ENCODE measurements around the gene TTYH2.
"Not testable (repeated sequence)": the region's sequence is repeated elsewhere in the genome, so short reads cannot be mapped to it uniquely, and the experiment has no call there.

Gene TTYH2, protein sequence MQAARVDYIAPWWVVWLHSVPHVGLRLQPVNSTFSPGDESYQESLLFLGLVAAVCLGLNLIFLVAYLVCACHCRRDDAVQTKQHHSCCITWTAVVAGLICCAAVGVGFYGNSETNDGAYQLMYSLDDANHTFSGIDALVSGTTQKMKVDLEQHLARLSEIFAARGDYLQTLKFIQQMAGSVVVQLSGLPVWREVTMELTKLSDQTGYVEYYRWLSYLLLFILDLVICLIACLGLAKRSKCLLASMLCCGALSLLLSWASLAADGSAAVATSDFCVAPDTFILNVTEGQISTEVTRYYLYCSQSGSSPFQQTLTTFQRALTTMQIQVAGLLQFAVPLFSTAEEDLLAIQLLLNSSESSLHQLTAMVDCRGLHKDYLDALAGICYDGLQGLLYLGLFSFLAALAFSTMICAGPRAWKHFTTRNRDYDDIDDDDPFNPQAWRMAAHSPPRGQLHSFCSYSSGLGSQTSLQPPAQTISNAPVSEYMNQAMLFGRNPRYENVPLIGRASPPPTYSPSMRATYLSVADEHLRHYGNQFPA

DNA sequence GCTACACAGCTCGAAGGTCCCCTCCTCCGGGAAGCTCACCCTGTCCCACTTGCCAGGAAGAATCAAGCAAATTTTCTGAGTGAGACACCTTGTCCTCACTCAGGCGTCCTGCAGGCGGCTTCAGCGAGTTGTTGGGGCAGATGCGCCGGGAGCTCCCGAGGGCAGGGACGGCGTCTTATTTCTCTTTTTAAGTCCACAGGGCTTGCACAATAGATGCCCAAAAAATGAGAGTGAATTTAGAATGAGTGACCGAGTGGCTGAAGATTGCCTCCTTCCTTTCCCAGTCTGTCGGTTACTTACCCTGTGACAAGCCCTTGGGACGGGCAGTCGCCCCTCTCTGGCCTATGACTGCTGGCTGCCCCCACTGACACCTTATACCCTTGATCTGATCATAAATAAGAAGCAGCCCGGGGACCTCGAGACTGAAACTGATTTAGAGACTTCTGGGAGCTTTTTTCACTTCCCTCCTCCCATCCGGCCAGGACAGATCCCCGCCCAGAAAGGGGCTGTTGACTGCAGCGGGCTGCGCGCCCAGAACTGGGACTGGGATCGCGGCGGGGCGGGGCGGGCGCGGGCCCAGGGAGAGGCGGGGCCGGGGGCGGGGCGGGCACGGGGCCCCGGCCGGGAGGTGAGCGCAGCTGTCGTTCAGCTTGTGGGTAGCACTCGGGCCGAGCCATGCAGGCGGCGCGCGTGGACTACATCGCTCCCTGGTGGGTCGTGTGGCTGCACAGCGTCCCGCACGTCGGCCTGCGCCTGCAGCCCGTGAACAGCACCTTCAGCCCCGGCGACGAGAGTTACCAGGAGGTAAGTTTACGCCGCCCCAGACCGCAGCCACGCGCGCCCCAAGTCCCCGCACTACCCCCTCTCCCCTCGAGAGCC, at the start of gene TTYH2:
Gene TTYH2, plus strand, starts transcription at position 659 of the 879 bp plus-strand sequence. Its CDS starts 17 bp downstream, at position 676.
- DNase-seq (ENCODE audit: low spot score) = peak; percentile 71

DNA sequence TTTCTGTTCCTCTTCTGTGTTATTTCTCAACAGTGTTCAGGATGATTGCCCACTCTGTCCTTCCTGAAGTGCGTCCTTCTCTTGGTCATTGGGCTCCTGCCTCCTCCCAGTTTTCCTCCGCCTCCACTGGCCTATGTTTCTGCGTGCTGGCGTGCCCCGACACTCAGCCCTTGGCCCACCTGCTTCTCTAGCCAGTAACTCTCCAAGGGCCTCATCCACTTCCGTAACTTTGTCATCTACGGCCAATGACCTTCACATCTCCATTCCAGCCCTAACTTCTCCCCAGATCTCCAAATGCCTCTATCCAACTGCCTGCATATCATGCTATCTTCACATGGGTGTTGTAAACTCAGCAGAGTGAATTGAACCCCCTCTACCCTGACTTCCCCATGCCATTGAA, 49.5 kb upstream of the TTYH2 start:
- no peak for DNase-seq (ENCODE audit: low spot score)

DNA sequence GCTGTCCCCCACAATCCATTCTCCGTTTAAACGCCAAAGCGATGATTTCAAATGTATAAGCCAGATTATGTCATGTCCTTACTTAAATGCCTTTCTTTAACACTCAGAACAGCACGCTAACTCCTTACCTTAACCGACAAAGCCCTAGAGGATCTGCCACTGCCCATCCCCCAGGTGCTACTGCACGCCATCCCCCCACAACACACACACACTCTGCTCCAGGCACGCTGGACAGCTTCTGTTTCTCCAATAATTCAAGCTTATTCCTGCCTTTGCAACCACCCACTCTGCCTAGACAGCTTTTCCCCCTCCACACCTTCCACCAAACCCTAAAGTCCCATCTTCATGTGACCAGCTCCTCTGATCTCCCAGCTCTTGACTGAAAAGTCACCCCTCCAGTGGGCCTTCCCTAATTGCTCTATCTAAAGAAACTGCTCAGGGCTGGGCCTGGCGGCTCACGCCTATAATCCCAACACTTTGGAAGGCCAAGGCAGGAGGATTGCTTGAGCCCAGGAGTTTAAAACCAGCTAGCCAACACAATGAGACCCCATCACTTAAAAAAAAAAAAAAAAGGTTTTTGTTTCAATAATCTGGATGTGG, 48.8 kb upstream of the TTYH2 start:
- DNase-seq (ENCODE audit: low spot score) = no peak

DNA sequence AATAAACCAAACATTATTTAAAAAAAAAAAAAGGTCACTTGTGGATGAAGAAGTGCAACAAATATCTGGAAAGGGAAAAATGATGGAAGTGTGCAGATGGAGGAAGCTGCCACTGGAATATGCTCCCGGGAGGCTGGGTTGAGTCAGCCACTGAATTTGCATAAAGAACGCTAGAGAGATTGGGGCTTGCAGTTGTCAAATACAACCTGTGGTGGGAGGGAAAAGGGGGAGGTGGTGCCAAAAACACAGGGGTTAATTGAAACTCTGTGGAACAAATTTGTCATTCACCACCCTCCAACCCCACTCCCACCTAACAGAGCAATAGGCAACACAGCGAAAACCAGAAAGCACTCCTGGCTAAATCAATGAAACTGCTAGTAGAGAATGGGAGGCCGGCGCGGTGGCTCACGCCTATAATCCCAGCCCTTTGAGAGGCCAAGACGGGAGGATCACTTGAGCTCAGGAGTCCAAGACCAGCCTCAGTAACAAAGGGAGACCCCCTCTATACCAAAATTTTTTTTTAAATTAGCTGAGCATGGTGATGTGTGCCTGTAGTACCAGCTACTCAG, 47.5 kb upstream of the TTYH2 start:
- DNase-seq (ENCODE audit: low spot score) = no peak

DNA sequence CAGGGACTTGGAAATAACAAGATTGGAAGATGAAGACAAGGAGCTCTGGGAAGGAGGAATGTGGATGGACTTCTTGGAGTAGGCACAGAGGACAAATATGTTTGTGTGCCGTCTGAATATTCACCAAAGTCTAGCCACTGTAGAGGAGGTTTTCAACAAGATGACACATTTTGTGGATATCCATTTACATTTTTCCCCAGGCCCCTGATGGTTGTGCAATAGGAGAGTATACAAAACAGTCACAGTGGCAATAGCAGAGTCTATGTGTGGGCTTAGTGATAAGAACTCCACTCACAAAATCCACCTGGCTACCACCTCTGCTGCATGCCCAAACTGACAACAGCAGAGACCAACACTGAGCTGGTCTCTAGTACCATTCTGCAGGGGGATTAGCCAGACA, 42.4 kb upstream of the TTYH2 start:
- DNase-seq (ENCODE audit: low spot score) = no peak

DNA sequence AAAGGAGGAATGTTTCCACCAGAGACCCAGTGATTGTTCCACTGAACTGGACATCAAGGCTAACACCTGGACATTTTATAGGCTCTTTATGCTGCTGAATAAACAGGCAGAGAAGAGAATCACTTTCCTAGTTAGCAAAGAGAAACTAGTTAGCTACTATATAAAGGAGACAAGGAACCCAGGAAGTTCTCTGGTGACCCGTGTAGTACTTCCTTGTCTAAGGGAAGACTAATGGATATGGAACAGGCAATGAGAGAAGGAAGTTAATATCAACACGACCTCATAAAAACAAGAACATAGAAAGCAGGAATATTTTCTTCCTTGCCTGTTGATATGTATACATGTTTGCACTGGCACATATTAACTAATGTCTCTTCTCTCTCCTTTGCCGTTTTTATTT, 40.7 kb upstream of the TTYH2 start:
- DNase-seq (ENCODE audit: low spot score) = no peak

DNA sequence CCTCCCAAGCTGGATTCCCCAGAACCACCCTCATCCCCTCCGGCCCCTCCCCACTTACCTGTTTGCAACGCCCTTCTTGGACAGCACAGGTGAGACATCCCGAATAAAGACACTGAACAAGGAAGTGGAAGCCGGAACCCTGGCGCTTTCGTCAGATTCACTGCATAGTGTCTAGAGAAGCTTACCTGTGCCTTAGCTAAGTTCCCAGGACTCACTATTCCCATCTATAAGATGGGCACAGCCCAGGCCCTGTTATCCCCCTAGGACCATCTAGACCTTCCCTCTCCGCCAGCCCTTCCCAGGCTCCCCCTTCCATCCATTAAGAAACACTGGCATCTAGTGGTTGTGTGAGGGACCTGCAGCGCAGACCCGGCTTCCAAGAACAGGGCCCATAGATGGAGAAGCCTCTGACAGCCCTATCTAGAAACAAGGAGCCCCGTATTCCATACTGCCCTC, 36.8 kb upstream of the TTYH2 start:
- DNase-seq (ENCODE audit: low spot score) = peak; percentile 16

DNA sequence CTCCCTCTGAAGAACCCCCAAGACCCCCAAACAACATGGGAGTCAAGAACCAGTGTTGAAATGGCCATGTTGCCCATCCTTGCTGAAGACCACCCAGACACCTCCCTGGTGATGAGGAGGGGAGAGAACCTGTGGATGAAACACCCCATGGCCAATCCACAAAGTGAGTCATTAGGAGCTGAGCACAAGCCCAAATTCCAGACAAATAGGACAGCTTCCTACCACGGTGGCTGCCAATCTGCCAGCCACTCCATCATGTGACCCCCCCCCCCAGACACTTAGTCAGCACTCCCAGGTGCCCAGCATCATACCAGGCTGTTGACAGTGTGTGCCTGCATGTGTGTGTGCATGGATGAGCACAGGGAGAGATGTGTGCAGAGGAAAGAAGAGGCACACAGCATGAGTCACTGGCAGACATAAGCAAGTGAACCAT, 36.3 kb upstream of the TTYH2 start:
- no peak for DNase-seq (ENCODE audit: low spot score)

DNA sequence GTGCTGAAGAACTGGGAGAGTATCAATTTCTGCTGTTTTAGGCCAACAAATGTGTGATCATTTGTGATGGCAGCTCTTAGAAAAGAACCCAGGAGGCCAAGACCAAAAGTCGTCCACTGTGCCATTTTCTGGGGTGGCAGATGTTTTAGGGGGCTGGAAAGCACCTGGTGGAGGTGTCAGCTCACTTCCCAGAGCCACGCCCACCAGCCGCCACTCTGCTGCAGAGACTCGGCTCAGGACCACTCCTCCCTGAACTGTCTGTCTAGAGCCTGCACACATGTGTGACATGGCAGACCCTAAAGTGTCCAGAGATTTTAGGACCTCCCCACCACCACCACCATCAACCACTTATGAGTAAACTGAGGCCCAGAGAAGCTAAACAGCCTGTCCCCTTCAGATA, 33.8 kb upstream of the TTYH2 start:
- no peak for DNase-seq (ENCODE audit: low spot score)

DNA sequence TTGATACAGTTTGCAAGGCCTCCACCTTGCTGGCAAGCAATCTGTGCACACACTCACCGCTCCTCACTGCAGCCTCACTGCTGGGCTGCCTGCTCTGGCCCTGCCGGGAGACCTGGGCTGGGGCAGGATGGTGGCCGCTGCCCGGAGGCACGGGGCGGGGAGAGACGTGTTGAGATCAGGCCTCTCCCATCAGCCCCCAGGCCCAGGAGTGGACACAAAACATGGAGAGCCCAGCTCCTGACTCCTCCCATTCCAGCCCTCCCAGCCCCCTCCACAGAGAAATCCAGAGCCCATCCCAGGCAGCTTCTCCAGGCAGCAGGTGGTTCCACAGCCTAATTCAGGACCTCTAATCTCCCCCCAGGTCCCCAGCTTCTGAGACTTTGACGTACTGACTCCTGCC, 33.0 kb upstream of the TTYH2 start:
- DNase-seq (ENCODE audit: low spot score) = no peak

DNA sequence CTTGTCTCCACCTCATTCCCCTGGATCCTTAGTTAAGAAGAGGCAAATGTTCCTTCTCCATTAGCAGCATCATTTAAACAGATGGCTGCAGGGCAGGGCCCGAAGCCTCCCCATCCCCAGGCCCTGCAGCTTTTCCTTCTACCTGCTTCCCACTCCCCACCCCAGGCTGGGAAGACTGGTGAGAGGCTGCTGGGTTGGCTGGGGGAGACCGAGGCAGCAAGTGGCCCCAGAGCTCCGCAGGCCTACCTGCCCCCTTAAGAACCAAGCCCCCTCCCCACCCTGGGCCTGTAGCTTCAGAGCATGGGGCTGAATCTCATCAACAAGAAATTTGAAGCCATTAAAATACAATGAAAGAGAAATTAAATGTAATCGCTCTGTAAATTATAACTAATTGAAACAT, 32.0 kb upstream of the TTYH2 start:
- no peak for DNase-seq (ENCODE audit: low spot score)

DNA sequence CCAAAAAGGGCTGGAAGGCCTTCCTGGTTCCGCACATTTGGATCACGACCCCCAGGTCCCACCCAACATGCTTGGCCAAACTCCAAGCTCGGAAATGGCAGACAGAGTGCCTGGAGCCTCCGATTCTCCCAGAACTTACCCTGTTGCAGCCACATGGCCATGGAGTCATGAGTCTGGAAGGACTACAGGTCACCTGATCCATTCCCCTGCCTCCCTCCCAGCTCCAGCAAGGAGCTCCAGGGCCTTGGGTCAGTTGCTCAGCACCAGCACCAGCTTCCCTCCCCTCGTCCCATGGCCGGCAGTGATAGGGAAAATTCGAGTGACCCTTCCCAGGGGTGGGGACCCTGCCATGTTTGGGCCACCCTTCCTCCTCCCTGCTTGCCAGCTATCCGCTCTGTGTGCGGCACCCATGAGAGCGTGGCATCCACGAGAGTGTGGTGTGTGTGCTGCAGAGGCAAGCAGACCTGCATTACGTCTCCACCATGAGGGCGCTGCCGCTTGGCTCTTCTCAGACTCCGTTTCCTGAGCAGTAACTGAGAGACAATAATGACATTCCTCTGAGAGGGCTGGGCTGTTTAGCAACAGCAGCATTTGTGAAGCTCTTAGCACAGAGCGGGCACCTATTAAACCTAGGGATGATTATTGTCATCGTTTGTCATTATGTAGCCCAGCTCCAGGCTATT, 31.2 kb upstream of the TTYH2 start:
- no peak for DNase-seq (ENCODE audit: low spot score)

DNA sequence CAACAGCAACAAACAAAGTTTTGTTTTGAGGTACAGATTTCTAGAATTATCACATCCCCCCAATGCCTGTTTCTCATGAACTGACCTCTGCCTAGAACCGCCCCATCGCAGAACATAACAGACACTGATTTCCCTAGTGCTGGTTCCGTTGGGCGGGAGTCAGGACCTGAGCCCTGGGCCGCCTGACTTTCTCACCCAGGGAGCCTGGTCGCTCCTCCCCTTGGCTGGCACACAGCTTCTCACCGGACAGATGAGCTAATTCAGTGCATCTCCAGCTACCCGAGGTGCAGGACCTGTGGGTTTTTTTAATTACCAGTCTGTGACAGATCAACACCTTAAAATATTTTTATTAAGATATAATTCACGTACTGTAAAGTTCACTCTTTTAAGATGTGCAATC, 30.0 kb upstream of the TTYH2 start:
- no peak for DNase-seq (ENCODE audit: low spot score)

DNA sequence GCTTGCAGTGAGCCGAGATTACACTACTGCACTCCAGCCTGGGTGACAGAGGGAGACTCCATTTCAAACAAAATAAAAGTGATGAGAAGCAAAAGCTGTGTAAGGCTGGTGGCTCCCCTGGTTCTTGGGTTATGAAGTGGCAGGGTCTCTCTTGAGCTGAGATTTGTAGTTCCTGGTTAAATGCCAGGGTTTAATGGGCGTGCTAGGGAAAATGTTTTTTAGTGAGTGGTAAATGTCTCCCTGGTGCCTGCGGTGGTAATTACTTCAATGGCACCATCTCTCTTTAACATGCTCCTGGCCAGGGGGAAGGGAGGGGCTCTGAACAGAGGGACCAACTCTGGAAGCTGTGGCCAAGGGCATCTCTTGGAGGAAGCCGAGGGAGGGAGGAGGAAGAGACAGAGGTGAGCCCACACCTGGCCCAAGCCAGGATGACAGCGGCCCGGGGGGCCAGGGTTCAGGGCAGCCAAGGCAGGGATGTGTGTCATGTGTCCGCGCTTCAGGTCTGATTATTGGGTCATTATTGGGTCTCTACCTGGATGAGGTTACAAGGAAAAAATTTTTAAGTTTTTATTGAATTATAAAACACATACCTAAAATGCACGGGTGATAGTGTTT, 27.7 kb upstream of the TTYH2 start:
- no peak for DNase-seq (ENCODE audit: low spot score)

DNA sequence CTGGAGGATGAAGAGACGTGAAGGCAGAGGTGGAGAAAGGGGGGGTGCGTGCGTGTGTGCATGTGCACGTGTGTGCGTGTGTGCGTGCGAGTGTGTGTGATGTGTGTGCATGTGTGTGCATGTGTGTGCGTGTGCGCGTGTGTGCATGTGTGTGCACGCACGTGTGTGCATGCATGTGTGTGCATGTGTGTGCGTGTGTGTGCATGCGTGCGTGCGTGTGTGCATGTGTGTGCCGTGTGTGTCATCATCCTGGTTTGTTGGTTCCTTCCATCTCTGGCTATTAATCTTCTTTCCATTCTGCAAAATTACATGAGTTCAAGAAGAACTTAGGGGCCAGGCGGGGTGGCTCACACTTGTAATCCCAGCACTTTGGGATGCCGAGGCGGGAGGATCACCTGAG, 26.9 kb upstream of the TTYH2 start:
- no peak for DNase-seq (ENCODE audit: low spot score)

DNA sequence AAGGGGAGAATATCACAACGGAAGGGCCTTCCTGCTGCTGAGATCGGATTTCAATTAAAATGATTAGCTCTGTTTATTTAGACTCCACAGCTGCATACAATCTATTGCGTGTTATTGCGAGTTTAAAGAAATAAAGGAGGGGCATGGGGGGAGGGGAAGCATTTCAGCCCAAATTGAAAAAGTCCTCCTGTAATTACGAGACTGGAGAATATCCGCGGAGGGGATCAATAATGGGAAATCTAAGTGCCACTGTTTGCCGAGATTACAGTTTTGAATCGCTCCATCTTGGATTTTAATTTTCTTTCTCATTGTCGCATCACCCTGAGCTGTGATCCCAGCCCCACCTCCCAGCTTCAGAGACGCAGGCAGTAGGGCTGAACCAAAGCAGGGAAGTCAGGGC, 25.6 kb upstream of the TTYH2 start:
- no peak for DNase-seq (ENCODE audit: low spot score)

DNA sequence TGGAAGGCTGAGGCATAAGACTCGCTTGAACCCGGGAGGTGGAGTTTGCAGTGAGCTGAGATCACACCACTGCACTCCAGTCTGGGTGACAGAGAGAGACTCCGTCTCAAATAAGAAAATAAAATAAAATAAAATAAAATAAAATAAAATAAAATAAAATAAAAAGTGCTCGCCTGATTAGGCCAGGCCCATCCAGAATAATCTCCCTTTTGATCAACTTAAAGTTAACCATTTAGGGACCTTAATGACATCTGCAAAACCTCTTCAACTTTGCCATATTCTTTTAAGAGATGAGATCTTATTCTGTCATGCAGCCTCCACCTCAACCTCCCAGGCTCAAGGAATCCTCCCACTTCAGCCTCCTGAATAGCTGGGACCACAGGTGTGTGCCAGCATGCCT, 24.7 kb upstream of the TTYH2 start:
- not testable (repeated sequence) for DNase-seq (ENCODE audit: low spot score)

DNA sequence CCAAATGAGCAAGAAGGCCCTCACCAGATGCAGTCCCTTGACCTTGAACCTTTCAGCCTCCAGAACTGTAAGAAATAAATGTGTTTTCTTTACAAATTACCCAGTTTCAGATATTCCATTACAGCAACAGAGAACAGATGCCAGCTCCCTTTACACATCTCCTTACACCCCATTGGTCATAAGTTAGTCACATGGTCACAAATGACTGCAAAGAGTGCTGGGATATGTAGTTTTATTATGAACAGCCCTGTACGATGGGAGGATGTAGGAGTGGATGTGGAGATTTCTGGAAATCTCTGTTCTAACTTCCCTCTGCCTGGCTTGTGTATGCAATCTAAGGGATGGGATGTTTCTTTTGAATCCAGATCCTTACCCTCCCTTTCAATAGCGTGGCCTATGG, 23.2 kb upstream of the TTYH2 start:
- peak; percentile 5 for DNase-seq (ENCODE audit: low spot score)

DNA sequence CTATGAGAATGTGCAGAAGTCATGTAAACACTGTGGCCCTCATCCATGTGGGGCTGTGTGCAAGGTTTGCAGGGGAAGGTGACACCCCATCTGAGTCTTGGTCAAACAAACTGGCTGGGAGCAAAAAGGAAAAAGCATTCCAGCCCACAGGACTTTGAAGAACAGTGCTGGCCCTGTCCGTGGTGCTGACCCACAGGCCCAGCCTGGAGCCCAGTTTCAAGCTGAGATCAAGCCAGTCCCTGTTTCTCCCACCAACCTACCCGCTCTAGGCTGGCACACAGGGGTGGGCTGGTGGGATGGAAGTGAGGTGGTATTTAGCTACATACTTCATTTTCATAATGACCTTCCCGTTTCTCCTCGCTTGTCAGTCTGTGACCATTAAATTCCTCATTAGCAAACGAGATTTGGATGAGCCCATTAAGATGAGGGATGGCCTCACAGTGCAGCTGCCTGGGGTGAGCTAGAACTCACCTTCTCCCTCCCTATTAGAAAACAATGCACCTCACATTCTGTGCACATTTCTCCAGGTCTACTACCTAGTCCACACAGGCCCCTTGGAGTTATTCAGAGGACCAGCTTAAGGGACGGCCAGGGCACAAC, 22.5 kb upstream of the TTYH2 start:
- DNase-seq (ENCODE audit: low spot score) = no peak

DNA sequence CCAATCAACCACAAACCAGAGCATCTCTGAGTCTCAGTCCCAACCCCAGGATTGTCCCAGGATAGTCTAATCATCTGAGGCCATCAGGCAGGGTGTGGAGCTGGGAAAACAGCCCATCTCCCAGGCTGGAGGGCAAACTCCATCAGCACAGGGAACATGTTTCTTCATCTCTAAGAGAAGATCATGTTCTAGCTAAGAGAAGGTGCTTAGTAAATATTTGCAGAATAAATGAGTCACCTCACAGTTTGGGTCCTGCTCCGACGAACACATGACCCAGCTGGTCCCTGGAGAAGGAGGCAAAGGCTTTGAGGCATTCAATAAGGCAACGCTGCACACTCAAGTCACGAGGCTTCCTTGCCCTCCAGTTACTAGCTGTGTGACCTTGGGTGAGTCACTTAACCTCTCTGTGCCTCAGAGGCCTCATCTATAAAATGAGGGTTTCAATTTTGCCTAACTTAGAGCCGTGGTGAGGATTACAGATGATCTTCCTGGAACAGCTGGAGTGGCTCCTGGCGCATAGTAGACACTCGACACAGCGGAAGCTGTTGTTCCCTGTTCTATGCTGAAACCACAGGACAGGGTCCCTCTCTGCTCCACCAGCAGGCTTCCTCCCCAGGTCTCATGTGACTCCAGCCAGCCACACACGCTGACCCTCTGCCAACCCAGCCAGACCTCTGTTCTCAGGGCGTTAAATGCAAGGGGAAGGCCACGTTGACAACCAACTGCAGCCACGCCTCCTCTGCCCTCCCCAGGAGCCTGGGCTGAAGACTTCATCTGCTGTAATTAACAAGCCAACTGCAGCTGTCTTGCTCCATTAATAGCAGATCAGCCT, 20.2 kb upstream of the TTYH2 start:
- no peak for DNase-seq (ENCODE audit: low spot score)
